GM23338 (cell line): ENCODE measurements around the gene TARS3.

ENCODE experiments used
- CREB1 ChIP-seq: fragments of 250-450 bp; sonication (Bioruptor Pico); IDR thresholded peaks from 2 replicates; pipeline ENCODE4 v1.5.0; 2020; ENCODE audit warnings: low read depth, mild to moderate bottlenecking, moderate library complexity
- CTCF ChIP-seq, 2 experiments: fragments of 200-600 bp in 1 of 2; sonication (generic) in 1 of 2; conservative IDR thresholded peaks; 2 replicates each; pipeline versions ENCODE4 v1.5.1 to v1.6.1; 2016 to 2017; ENCODE audit warnings: antibody characterized with exemption in 2 of 2, low read depth in 2 of 2, mild to moderate bottlenecking in 2 of 2, moderate library complexity in 1 of 2
- ETS1 ChIP-seq: IDR thresholded peaks from 2 replicates; pipeline ENCODE4 v1.6.1; 2016; ENCODE audit warnings: antibody characterized with exemption
- EZH2 ChIP-seq: fragments of 200-600 bp; sonication (generic); IDR thresholded peaks from one replicate; pipeline ENCODE4 v1.8.0; 2017; ENCODE audit warnings: antibody characterized with exemption, mild to moderate bottlenecking, low read depth; ENCODE audit not compliant: unreplicated experiment
- EZH2phosphoT487 ChIP-seq: fragments of 200-600 bp; sonication (generic); IDR thresholded peaks from one replicate; pipeline ENCODE4 v1.8.1; 2018; ENCODE audit warnings: antibody characterized with exemption; ENCODE audit not compliant: unreplicated experiment
- JUNB ChIP-seq: IDR thresholded peaks from one replicate; pipeline ENCODE4 v1.6.1; 2016; ENCODE audit warnings: antibody characterized with exemption; ENCODE audit not compliant: unreplicated experiment
- NANOG ChIP-seq: IDR thresholded peaks from 2 replicates; pipeline ENCODE4 v1.6.1; 2016; ENCODE audit warnings: antibody characterized with exemption, borderline replicate concordance
- POLR2AphosphoS5 ChIP-seq: IDR thresholded peaks from 2 replicates; pipeline ENCODE4 v1.6.1; 2016; ENCODE audit warnings: antibody characterized with exemption, low read depth
- REST ChIP-seq: IDR thresholded peaks from one replicate; pipeline ENCODE4 v1.6.1; 2018; ENCODE audit warnings: antibody characterized with exemption; ENCODE audit not compliant: unreplicated experiment
- STAT1 ChIP-seq: IDR thresholded peaks from one replicate; pipeline ENCODE4 v1.6.1; 2016; ENCODE audit warnings: antibody characterized with exemption; ENCODE audit not compliant: unreplicated experiment
- ZNF114 ChIP-seq: fragments of 250-450 bp; sonication (Bioruptor Pico); IDR thresholded peaks from 2 replicates; pipeline ENCODE4 v1.5.0; 2020; ENCODE audit warnings: mild to moderate bottlenecking, moderate library complexity
- ZNF462 ChIP-seq: fragments of 250-450 bp; sonication (Bioruptor Pico); IDR thresholded peaks from 2 replicates; pipeline ENCODE4 v1.5.0; 2020; ENCODE audit warnings: mild to moderate bottlenecking, moderate library complexity

- TF ChIP-seq CTCF (conservative IDR thresholded peaks at IDR 0.05; ENCODE audit: low read depth in 2 of 2) = no peak
- TF ChIP-seq EZH2 = no peak
- TF ChIP-seq ETS1 = no peak
- TF ChIP-seq POLR2AphosphoS5 = no peak
- no peak for TF ChIP-seq CREB1
- no peak for TF ChIP-seq REST
- no peak for TF ChIP-seq ZNF114 (CRISPR knock-in tag)
- TF ChIP-seq EZH2phosphoT487 = no peak
- TF ChIP-seq NANOG = no peak
- TF ChIP-seq STAT1 = no peak
- TF ChIP-seq JUNB = no peak
- TF ChIP-seq ZNF462 (CRISPR knock-in tag) = no peak
Measured at GRCh38 chr15:101667881-101668280, 56.4 kb downstream of the TARS3 start.
